Activated CD4-positive, alpha-beta T cell treated with anti-CD3 and anti-CD28 coated beads for 1 hour (primary cell): ENCODE measurements around the gene ZNF160.
"Not testable (repeated sequence)": the region's sequence is repeated elsewhere in the genome, so short reads cannot be mapped to it uniquely, and the experiment has no call there.

ENCODE experiments used
- DNase-seq: peaks from one replicate; pipeline ENCODE4 v3.0.0-alpha.2; 2020

The ZNF160 gene

DNA sequence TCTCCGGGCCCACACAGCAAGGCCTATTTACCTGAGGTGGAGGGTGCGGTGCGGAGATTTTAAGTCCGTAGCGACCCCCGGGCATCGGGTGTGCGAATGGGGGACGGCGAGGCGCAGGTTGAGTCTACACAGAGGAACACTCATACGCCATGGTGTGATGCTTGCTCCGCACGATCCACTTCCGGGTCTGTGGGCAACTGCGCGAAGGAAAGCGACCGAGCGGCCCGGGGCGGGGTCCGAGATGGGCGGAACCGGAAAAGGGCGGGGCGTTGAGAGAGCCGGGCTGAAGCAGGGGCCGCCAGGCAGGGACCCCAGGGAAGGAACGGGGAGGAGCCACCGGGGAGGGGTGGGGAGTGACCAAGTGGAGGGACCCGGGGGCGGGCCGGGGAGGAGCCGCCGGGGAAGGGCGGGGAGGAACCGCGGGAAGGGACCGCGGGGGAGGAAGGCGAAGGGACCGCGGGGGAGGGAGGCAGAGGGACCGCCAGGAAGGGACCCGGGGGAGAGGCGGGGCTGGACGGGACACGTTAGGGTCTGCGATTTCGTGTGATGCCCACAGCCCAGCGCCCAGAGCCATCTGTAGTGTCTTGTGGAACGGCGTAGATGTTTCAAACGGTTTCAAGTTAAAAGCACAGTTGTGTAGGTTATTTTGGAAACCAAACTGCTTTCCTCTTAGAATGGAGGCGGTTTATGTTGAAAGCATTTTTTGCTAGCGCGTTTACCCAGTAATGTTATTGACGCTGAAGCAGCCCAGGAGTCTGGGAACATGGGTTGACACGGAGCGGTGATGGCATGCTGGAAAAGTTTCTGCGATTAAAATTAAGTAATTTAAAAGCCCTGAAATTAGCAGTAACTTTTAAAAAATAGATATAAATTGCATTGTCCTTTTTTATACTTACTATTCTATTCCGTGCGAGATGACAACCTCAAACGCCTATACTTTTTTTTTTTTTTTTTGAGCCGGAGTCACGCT lies at the start of gene ZNF160:
ZNF160 (minus strand) TSS at position 189 of the 970 bp plus-strand sequence. CDS start 17,146 bp downstream, outside the sequence.
- peak; percentile 98 for DNase-seq

DNA sequence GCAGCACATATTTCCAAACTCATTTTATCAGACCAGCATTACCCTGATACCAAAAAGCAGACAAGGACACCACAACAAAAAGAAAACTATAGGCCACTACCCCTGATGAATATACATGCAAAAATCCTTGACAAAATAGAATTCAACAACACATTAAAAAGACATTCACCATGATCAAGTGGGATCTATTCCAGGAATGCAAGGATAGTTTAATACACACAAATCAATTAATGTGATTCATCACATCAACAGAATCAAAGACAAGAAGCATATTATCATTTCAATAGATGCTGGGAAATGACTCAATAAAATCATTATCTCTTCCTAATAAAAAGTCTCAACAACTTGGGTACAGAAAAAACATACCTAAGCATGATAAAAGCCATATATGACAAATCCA lies 44.4 kb upstream of the ZNF160 start:
- DNase-seq, result no peak

GRCh38 chr19:53140351-53140750 lies 37.1 kb upstream of the ZNF160 start:
- DNase-seq, result no peak

DNA sequence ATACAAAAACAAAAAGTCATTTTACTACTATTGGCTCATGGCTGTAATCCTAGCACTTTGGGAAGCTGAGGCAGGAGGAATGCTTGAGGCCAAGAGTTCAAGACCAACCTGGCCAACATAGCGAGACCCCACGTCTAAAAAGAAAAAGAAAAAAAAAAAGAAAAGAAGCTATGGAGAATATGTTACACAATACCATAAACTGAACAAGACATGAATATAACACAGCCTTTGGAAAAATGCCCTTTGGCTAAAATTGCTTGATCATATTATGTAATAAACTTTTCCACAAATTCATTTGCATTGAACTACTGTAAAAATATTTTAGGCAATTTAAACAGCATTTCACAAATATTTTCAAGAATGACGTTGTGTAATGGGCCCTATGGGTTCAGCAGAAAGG lies 33.2 kb upstream of the ZNF160 start:
- DNase-seq, result no peak

- peak; percentile 16 for DNase-seq
These were observed 29.1 kb upstream of the ZNF160 start, which contains the start of gene ZNF415 for GRCh38 chr19:53132141-53132991. Gene ZNF415 (minus strand): TSS chr19:53132910. CDS start chr19:53122676, 10,234 bp downstream.

GRCh38 chr19:53131727-53132126 lies 28.5 kb upstream of the ZNF160 start:
- DNase-seq, result no peak

DNA sequence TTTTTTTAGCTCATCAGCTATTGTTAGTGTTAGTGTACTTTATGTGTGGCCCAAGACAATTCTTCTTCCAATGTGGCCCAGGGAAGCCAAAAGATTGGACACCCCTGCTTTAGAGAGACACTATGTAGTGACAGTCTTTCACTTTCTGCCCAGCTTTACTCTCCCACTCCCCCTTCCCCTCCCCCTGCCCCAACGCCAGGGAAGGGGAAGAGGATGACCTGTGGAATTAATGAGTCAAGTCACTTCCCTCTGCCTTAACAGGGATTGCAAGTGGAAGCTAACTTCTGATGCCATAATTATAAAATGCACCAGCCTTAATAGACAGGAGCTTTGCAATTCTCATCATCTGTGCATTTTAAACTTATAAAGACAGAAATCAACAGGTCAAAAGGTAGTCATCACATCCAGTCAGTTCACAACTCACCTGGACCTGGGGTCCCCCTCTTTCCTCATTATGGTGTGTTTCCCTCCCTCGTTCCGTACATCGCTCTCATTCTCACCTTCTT lies 27.9 kb upstream of the ZNF160 start:
- DNase-seq, result no peak

GRCh38 chr19:53130506-53130905 lies 27.3 kb upstream of the ZNF160 start:
- no peak for DNase-seq

DNA sequence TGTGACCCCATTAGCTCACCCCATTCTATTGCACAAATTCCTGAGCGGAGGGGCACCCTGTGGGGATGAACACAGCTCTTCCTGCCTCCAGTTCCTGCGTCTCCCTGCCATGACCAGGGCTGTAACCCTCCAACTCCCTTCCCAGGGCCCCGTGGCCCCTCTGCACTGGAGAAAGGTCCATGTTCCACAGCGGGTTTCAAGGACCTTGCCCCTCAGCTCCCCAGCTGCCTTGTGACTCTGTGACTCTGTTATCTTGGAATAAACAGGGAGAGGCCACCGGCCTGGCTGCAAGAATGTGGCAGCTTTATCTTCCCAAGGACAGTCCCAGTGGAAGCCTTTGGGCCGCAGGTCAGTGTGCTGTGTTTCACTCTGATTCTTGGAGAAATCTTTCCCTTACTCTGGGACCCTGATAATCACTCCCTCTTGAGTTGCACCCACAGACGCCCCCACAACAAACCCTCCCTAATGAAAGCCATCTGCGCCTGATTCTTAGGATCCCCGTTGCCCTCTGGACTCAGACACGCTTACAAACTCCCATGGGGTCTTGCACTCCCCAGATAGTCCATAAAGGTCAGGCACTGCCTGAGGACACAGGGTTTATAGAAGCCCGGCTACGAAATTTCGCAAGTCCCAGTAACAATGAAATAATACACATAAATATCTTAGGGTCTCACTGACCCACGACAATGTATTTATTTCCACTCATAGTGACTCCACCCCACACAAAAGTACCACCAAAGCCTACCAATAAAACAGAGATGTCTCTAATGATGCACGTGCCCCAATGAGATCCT lies 23.7 kb upstream of the ZNF160 start:
- not testable (repeated sequence) for DNase-seq

DNA sequence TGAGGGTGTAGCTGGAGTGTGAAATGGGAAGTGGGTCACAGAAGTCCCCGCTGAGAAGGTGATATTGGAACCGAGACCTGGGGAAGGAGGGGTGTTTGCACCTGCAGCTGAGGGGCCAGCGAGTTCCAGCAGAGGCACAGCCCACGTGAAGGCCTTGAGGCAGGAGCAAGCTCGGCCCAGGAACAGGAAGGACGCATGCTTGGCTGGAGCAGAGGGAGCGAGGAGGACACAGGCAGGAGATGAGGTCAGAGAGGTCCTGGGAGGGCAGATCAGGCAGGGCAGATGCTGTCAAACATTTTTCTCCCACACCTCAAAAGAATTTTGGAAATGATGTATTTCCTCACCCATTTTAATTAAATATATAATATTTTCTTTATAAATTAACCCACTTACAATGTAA lies 20.2 kb upstream of the ZNF160 start:
- no peak for DNase-seq

DNA sequence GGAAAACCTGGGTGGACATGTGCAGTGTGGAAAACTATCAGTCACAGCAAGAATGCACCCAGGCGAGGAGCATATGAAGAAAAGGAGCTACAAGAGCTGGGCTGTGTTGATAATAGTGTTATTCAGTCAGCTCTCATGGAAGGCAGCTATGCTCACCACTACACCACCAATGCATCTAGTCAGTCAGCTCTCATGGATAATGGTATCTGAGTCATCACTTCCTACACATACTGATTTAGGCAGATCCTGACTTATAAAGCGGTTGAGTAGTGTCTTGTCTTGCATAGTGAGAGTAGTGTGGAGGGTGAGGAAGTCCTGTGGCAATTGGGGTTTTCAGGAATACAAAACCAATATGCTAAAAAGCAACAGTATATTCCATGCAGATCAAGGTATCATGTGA lies 9.1 kb upstream of the ZNF160 start:
- no peak for DNase-seq

GRCh38 chr19:53109527-53109926 lies 6.3 kb upstream of the ZNF160 start:
- no peak for DNase-seq

DNA sequence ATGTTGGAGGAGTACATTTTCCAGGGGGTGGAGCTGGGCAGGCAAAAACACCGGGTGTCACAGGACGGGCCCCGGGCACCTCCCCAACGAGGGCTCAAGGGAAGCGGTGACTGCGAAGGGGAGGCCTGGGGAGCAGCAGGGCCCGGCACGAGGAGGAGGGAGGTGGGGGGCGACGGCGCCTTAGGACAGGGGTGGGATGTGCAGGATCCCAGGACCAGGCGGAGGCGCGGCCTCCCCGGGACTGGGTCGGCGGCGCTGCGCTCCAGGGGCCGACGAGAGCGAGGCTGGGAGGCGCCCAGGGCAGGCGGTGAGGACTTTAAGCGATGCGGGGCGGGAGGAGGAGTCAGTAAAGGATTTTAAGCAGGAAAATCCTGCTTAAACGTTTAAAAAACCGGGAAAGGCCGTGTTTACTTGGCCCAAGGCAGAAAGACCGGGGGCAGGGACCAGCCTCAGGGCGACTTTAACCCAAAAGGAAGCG lies 427 bp downstream of the ZNF160 start:
- DNase-seq, result peak; percentile 7

GRCh38 chr19:53102206-53102755 lies 941 bp downstream of the ZNF160 start:
- no peak for DNase-seq

GRCh38 chr19:53101518-53101917 lies 1.7 kb downstream of the ZNF160 start:
- no peak for DNase-seq

DNA sequence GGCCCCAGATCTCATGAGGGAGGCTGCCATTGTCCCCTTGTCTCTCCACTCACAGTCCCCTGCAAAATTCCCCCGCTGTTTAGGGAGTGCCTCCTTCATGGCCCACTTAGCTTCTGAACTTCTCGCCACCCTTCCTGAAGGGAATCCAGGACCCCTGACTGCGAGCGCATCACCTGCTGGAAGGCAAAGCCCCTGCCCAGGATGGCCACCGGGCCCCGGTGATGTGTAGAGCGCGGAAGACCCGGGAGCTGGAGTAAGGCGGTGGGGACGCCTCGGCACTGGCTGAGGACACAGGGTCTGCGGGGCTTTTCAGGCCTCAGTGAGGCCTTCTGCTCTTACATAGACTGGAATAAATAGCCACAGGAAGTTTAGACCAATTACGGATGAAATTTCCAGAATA lies 4.7 kb downstream of the ZNF160 start:
- DNase-seq, result not testable (repeated sequence)

- not testable (repeated sequence) for DNase-seq
These were observed 6.1 kb downstream of the ZNF160 start for GRCh38 chr19:53096982-53097690.

DNA sequence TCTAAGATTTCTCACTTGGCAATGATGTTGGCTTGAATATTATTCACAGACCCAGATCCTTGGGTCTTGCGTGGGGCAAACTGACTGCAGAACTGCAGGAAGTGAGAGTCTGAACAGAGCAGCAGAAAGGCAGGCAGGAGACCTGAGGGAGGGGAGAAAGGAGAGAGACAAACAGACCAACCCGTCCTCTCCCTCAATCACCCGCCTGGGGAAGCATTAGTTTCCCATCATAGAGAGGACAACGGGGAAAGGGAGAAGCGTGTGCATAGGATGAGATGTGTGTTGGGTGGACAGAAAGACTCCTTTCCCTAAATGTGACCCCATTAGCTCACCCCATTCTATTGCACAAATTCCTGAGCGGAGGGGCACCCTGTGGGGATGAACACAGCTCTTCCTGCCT lies 6.6 kb downstream of the ZNF160 start:
- not testable (repeated sequence) for DNase-seq

- no peak for DNase-seq
These were observed 8.3 kb downstream of the ZNF160 start for GRCh38 chr19:53094754-53095575.

- DNase-seq, result no peak
These were observed 10.5 kb downstream of the ZNF160 start for GRCh38 chr19:53092723-53093122.
